Keratinocyte (primary cell): ENCODE measurements around the gene C3orf33.

Source experiments
- EZH2 ChIP-seq: IDR thresholded peaks from one replicate; pipeline ENCODE4 v1.6.1; 2012; ENCODE audit warnings: inconsistent platforms, mild to moderate bottlenecking, low read length, moderate library complexity
- TF ChIP-seq, protein P1 (sequence below), 3 experiments: IDR thresholded peaks in 1 of 3; conservative IDR thresholded peaks in 1 of 3; optimal IDR thresholded peaks in 1 of 3; 2 replicates in 2 of 3; 3 replicates in 1 of 3; pipeline versions ENCODE3 to v1.5.1; 2011; ENCODE audit warnings: low read length in 3 of 3, mild to moderate bottlenecking in 3 of 3, moderate library complexity in 2 of 3, control low read depth in 1 of 3, inconsistent platforms in 1 of 3; ENCODE audit not compliant: insufficient read depth in 2 of 3; ENCODE audit errors: extremely low read depth in 1 of 3

GRCh38 chr3:155746703-155747102 is 59.4 kb downstream of the C3orf33 start:
- TF ChIP-seq, protein P1, sequence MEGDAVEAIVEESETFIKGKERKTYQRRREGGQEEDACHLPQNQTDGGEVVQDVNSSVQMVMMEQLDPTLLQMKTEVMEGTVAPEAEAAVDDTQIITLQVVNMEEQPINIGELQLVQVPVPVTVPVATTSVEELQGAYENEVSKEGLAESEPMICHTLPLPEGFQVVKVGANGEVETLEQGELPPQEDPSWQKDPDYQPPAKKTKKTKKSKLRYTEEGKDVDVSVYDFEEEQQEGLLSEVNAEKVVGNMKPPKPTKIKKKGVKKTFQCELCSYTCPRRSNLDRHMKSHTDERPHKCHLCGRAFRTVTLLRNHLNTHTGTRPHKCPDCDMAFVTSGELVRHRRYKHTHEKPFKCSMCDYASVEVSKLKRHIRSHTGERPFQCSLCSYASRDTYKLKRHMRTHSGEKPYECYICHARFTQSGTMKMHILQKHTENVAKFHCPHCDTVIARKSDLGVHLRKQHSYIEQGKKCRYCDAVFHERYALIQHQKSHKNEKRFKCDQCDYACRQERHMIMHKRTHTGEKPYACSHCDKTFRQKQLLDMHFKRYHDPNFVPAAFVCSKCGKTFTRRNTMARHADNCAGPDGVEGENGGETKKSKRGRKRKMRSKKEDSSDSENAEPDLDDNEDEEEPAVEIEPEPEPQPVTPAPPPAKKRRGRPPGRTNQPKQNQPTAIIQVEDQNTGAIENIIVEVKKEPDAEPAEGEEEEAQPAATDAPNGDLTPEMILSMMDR (optimal IDR thresholded peaks at IDR 0.05 in 1 of 3, IDR thresholded peaks at IDR 0.05 in 1 of 3, conservative IDR thresholded peaks at IDR 0.05 in 1 of 3; ENCODE audit: extremely low read depth in 1 of 3, insufficient read depth in 2 of 3, low read length in 3 of 3): no peak
- TF ChIP-seq EZH2: no peak
